ENCODE results near the gene UNC13B. TPM values are rescaled to one million over a fixed set of nuclear protein-coding genes. Genes with fewer than 3 reads are reported as not detected.
"Not testable (repeated sequence)": the region's sequence is repeated elsewhere in the genome, so short reads cannot be mapped to it uniquely, and the experiment has no call there.

UNC13B gene
- total RNA-seq, 1 experiment from 2014 or later = 49.3 TPM

GRCh38 chr9:35404865-35405264, 243.1 kb downstream of the UNC13B start (continued):
- TF ChIP-seq, protein P1, sequence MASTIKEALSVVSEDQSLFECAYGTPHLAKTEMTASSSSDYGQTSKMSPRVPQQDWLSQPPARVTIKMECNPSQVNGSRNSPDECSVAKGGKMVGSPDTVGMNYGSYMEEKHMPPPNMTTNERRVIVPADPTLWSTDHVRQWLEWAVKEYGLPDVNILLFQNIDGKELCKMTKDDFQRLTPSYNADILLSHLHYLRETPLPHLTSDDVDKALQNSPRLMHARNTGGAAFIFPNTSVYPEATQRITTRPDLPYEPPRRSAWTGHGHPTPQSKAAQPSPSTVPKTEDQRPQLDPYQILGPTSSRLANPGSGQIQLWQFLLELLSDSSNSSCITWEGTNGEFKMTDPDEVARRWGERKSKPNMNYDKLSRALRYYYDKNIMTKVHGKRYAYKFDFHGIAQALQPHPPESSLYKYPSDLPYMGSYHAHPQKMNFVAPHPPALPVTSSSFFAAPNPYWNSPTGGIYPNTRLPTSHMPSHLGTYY (CRISPR knock-in tag; IDR thresholded peaks at IDR 0.05) = no peak
- TF ChIP-seq, protein P2, sequence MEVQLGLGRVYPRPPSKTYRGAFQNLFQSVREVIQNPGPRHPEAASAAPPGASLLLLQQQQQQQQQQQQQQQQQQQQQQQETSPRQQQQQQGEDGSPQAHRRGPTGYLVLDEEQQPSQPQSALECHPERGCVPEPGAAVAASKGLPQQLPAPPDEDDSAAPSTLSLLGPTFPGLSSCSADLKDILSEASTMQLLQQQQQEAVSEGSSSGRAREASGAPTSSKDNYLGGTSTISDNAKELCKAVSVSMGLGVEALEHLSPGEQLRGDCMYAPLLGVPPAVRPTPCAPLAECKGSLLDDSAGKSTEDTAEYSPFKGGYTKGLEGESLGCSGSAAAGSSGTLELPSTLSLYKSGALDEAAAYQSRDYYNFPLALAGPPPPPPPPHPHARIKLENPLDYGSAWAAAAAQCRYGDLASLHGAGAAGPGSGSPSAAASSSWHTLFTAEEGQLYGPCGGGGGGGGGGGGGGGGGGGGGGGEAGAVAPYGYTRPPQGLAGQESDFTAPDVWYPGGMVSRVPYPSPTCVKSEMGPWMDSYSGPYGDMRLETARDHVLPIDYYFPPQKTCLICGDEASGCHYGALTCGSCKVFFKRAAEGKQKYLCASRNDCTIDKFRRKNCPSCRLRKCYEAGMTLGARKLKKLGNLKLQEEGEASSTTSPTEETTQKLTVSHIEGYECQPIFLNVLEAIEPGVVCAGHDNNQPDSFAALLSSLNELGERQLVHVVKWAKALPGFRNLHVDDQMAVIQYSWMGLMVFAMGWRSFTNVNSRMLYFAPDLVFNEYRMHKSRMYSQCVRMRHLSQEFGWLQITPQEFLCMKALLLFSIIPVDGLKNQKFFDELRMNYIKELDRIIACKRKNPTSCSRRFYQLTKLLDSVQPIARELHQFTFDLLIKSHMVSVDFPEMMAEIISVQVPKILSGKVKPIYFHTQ (CRISPR knock-in tag; IDR thresholded peaks at IDR 0.05) = no peak
- TF ChIP-seq, protein P3, sequence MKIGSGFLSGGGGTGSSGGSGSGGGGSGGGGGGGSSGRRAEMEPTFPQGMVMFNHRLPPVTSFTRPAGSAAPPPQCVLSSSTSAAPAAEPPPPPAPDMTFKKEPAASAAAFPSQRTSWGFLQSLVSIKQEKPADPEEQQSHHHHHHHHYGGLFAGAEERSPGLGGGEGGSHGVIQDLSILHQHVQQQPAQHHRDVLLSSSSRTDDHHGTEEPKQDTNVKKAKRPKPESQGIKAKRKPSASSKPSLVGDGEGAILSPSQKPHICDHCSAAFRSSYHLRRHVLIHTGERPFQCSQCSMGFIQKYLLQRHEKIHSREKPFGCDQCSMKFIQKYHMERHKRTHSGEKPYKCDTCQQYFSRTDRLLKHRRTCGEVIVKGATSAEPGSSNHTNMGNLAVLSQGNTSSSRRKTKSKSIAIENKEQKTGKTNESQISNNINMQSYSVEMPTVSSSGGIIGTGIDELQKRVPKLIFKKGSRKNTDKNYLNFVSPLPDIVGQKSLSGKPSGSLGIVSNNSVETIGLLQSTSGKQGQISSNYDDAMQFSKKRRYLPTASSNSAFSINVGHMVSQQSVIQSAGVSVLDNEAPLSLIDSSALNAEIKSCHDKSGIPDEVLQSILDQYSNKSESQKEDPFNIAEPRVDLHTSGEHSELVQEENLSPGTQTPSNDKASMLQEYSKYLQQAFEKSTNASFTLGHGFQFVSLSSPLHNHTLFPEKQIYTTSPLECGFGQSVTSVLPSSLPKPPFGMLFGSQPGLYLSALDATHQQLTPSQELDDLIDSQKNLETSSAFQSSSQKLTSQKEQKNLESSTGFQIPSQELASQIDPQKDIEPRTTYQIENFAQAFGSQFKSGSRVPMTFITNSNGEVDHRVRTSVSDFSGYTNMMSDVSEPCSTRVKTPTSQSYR (CRISPR knock-in tag; IDR thresholded peaks at IDR 0.05) = no peak
- no peak for TF ChIP-seq FOXK1 (CRISPR knock-in tag; IDR thresholded peaks at IDR 0.05)
- no peak for TF ChIP-seq CDX4 (CRISPR knock-in tag; IDR thresholded peaks at IDR 0.05; ENCODE audit: borderline replicate concordance)
- TF ChIP-seq JUN (CRISPR knock-in tag; IDR thresholded peaks at IDR 0.05) = no peak
- no peak for TF ChIP-seq ZNF232 (CRISPR knock-in tag; IDR thresholded peaks at IDR 0.05)

GRCh38 chr9:35406183-35406959, 244.6 kb downstream of the UNC13B start:
- ChIA-PET POLR2A (no interaction called here), CTCF (interaction anchor here (0.6 to 1.5 kb wide), 7 partner anchors 9 to 507 kb away, joined by 3 to 9 read pairs (median 4); no protein-coding TSS in a partner anchor)
- no peaks in the 10 kb centered on the region; the same call in 1 of the 2 replicates for H3K36me3 Mint-ChIP-seq
- peaks cover 18% of the 10 kb centered on the region for H3K4me1 Mint-ChIP-seq
- H3K9me3 Mint-ChIP-seq = no peaks in the 10 kb centered on the region
- DNase-seq (ENCODE audit: low spot score) (peak; percentile 98), ATAC-seq (peak; percentile 99)
- peak overlapping the region; percentile 28 for H3K27ac Mint-ChIP-seq
- H3K27me3 Mint-ChIP-seq (ENCODE audit: low read depth) = no peaks in the 10 kb centered on the region
- TF ChIP-seq TP53 (CRISPR knock-in tag; IDR thresholded peaks at IDR 0.05) (no peak), SP1 (CRISPR knock-in tag; conservative IDR thresholded peaks at IDR 0.05) (peak; percentile 81)
- H3K4me3 Mint-ChIP-seq = peak overlapping the region; percentile 78

DNA sequence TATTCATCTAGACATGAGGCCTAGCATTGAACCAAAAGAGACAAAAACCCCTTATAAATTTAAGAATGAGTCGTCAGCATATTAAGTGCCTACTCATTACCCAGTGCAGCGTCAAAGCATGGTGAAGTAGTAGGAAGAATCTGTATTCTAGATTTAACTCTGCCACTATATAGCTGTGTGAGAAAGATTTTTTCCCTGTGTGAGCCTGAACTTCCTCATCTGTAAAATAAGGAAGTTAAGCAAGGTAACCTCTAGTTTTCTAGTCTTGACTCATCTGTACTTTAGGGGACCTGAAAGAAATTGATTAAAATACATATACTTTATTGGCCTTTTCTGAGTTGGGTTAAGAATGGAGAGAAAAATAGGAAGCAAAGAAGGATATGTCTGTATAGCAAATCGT, 246.0 kb downstream of the UNC13B start:
- no peaks in the 10 kb centered on the region for H3K27me3 Mint-ChIP-seq (ENCODE audit: low read depth)
- TF ChIP-seq RORB (CRISPR knock-in tag; IDR thresholded peaks at IDR 0.05) (no peak), NFATC4 (CRISPR knock-in tag; IDR thresholded peaks at IDR 0.05) (no peak), TP53 (CRISPR knock-in tag; IDR thresholded peaks at IDR 0.05) (no peak), ZNF425 (CRISPR knock-in tag; conservative IDR thresholded peaks at IDR 0.05) (no peak), MXD4 (CRISPR knock-in tag; IDR thresholded peaks at IDR 0.05; ENCODE audit: borderline replicate concordance) (no peak), MYBL2 (CRISPR knock-in tag; IDR thresholded peaks at IDR 0.05) (no peak)
- ATAC-seq (no peak), DNase-seq (ENCODE audit: low spot score) (no peak)
- H3K9me3 Mint-ChIP-seq = peaks cover 4% of the 10 kb centered on the region; the same call in 1 of the 2 replicates
- no peak overlapping the region for H3K27ac Mint-ChIP-seq
- ChIA-PET POLR2A (no interaction called here), CTCF (interaction anchor here (1.0 kb wide), 1 partner anchor 289 kb away, joined by 3 read pairs; no protein-coding TSS in a partner anchor)
- H3K4me1 Mint-ChIP-seq = peaks cover 18% of the 10 kb centered on the region
- no peaks in the 10 kb centered on the region; the same call in 1 of the 2 replicates for H3K36me3 Mint-ChIP-seq
- H3K4me3 Mint-ChIP-seq = no peak overlapping the region

DNA sequence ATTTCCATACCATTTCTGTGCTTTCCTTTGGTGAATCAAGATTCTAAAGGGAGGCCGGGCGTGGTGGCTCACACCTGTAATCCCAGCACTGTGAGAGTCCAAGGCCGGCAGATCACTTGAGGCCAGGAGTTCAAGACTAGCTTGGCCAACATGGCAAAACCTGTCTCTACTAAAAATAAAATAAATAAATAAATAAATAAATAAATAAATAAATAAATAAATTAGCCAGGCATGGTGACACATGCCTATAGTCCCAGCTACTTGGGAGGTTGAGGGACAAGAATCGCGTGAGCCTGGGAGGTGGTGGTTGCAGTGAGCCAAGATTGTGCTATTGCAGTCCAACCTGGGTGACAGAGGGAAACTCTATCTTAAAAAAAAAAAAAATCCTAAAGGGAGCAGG, 247.6 kb downstream of the UNC13B start:
- DNase-seq (ENCODE audit: low spot score); H3K4me3 Mint-ChIP-seq; H3K36me3 Mint-ChIP-seq; CTCF ChIA-PET; ATAC-seq; H3K9me3 Mint-ChIP-seq; H3K27ac Mint-ChIP-seq; POLR2A ChIA-PET; H3K27me3 Mint-ChIP-seq (ENCODE audit: low read depth): not testable (repeated sequence)
- H3K4me1 Mint-ChIP-seq = peaks cover 18% of the 10 kb centered on the region
